Measurements from ENCODE around the gene PPP1R27. TPM values are rescaled to one million over a fixed set of nuclear protein-coding genes. Genes with fewer than 3 reads are reported as not detected.

PPP1R27 gene
- total and polyA plus RNA-seq, 4 donors, result 0.31 to 0.35 TPM; not detected in 2

DNA sequence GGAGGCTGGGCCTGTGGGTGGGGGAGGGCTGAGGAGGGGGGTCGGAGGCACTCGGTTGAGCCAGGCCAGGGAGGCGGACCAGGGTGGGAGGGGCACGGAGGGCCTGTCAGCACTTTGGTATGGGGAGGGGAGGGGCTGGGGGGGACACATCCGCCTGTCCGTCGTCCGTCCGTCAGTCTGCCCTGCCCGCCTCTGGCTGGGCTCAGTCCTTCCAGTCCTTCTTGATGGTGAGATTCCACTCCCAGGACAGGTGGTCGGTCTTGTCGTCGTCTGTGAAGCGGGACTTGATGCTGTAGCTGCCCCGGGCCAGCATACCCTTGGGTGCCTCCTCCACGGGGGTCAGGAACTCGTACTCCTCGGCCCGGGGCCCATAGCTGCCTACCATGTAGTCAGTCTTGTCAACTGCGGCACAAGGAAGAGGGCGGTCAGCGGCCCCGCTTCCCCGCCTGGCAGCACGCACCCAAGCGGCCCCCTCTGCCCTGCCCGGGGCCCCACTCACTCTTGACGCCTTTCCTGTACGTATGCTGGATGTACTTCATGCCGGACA, 33.9 kb upstream of the PPP1R27 start:
- WGBS, result 57% methylated on average over 30 of the region's 30 CpGs
- TF ChIP-seq RAD21 (IDR thresholded peaks at IDR 0.05) (no peak), RXRA (IDR thresholded peaks at IDR 0.05) (no peak), GABPA (IDR thresholded peaks at IDR 0.05 in 1 of 2, conservative IDR thresholded peaks at IDR 0.05 in 1 of 2) (no peak), YY1 (IDR thresholded peaks at IDR 0.05) (no peak), HNF4G (IDR thresholded peaks at IDR 0.05) (no peak), HNF4A (conservative IDR thresholded peaks at IDR 0.05) (no peak), JUND (IDR thresholded peaks at IDR 0.05) (no peak), SP1 (IDR thresholded peaks at IDR 0.05) (no peak), EGR1 (IDR thresholded peaks at IDR 0.05; ENCODE audit: low read depth in 2 of 2) (no peak), FOXA1 (IDR thresholded peaks at IDR 0.05) (no peak), FOXA2 (IDR thresholded peaks at IDR 0.05) (no peak), TAF1 (conservative IDR thresholded peaks at IDR 0.05) (no peak)
- TF ChIP-seq, protein P1, sequence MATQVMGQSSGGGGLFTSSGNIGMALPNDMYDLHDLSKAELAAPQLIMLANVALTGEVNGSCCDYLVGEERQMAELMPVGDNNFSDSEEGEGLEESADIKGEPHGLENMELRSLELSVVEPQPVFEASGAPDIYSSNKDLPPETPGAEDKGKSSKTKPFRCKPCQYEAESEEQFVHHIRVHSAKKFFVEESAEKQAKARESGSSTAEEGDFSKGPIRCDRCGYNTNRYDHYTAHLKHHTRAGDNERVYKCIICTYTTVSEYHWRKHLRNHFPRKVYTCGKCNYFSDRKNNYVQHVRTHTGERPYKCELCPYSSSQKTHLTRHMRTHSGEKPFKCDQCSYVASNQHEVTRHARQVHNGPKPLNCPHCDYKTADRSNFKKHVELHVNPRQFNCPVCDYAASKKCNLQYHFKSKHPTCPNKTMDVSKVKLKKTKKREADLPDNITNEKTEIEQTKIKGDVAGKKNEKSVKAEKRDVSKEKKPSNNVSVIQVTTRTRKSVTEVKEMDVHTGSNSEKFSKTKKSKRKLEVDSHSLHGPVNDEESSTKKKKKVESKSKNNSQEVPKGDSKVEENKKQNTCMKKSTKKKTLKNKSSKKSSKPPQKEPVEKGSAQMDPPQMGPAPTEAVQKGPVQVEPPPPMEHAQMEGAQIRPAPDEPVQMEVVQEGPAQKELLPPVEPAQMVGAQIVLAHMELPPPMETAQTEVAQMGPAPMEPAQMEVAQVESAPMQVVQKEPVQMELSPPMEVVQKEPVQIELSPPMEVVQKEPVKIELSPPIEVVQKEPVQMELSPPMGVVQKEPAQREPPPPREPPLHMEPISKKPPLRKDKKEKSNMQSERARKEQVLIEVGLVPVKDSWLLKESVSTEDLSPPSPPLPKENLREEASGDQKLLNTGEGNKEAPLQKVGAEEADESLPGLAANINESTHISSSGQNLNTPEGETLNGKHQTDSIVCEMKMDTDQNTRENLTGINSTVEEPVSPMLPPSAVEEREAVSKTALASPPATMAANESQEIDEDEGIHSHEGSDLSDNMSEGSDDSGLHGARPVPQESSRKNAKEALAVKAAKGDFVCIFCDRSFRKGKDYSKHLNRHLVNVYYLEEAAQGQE (IDR thresholded peaks at IDR 0.05), result no peak
- TF ChIP-seq, protein P2, sequence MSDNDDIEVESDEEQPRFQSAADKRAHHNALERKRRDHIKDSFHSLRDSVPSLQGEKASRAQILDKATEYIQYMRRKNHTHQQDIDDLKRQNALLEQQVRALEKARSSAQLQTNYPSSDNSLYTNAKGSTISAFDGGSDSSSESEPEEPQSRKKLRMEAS (IDR thresholded peaks at IDR 0.05), result no peak
- TF ChIP-seq, protein P3, sequence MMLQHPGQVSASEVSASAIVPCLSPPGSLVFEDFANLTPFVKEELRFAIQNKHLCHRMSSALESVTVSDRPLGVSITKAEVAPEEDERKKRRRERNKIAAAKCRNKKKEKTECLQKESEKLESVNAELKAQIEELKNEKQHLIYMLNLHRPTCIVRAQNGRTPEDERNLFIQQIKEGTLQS (IDR thresholded peaks at IDR 0.05), result no peak
- TF ChIP-seq, protein P4, sequence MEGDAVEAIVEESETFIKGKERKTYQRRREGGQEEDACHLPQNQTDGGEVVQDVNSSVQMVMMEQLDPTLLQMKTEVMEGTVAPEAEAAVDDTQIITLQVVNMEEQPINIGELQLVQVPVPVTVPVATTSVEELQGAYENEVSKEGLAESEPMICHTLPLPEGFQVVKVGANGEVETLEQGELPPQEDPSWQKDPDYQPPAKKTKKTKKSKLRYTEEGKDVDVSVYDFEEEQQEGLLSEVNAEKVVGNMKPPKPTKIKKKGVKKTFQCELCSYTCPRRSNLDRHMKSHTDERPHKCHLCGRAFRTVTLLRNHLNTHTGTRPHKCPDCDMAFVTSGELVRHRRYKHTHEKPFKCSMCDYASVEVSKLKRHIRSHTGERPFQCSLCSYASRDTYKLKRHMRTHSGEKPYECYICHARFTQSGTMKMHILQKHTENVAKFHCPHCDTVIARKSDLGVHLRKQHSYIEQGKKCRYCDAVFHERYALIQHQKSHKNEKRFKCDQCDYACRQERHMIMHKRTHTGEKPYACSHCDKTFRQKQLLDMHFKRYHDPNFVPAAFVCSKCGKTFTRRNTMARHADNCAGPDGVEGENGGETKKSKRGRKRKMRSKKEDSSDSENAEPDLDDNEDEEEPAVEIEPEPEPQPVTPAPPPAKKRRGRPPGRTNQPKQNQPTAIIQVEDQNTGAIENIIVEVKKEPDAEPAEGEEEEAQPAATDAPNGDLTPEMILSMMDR (IDR thresholded peaks at IDR 0.05; ENCODE audit: low read depth, low read length, missing input control), result no peak
- TF ChIP-seq, protein P5, sequence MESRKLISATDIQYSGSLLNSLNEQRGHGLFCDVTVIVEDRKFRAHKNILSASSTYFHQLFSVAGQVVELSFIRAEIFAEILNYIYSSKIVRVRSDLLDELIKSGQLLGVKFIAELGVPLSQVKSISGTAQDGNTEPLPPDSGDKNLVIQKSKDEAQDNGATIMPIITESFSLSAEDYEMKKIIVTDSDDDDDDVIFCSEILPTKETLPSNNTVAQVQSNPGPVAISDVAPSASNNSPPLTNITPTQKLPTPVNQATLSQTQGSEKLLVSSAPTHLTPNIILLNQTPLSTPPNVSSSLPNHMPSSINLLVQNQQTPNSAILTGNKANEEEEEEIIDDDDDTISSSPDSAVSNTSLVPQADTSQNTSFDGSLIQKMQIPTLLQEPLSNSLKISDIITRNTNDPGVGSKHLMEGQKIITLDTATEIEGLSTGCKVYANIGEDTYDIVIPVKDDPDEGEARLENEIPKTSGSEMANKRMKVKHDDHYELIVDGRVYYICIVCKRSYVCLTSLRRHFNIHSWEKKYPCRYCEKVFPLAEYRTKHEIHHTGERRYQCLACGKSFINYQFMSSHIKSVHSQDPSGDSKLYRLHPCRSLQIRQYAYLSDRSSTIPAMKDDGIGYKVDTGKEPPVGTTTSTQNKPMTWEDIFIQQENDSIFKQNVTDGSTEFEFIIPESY (IDR thresholded peaks at IDR 0.05), result no peak
- Histone ChIP-seq H3K36me3 (ENCODE audit: control insufficient read depth in 4 of 4, insufficient read depth in 3 of 4, low read depth in 1 of 4, low read length in 3 of 4) (peaks cover 0 to 6% (median 2%) of the 10 kb centered on the region in 4 donors), H3K9me3 (ENCODE audit: control insufficient read depth in 4 of 4, low read length in 3 of 4) (no peaks in the 10 kb centered on the region), H3K27me3 (ENCODE audit: control insufficient read depth in 4 of 4, insufficient read depth in 4 of 4, low read length in 3 of 4) (no peaks in the 10 kb centered on the region), H3K27ac (ENCODE audit: low read depth in 1 of 2, low read length in 2 of 2) (peak overlapping the region; percentile 92 to 95), H3K4me1 (ENCODE audit: control insufficient read depth in 4 of 4, insufficient read depth in 4 of 4, low read length in 3 of 4) (peaks cover 21 to 69% (median 50%) of the 10 kb centered on the region in 4 donors), H3K9ac (ENCODE audit: low read depth in 1 of 2, low read length in 2 of 2) (no peak overlapping the region), H3K4me3 (ENCODE audit: low read depth in 1 of 3, low read length in 3 of 3) (no peak overlapping the region)
- DNase-seq (ENCODE audit: low spot score), result peak; percentile 55

All from liver (tissue), 9 donors.